ENCODE measurements around the gene CLIC5.

CLIC5 gene

DNA sequence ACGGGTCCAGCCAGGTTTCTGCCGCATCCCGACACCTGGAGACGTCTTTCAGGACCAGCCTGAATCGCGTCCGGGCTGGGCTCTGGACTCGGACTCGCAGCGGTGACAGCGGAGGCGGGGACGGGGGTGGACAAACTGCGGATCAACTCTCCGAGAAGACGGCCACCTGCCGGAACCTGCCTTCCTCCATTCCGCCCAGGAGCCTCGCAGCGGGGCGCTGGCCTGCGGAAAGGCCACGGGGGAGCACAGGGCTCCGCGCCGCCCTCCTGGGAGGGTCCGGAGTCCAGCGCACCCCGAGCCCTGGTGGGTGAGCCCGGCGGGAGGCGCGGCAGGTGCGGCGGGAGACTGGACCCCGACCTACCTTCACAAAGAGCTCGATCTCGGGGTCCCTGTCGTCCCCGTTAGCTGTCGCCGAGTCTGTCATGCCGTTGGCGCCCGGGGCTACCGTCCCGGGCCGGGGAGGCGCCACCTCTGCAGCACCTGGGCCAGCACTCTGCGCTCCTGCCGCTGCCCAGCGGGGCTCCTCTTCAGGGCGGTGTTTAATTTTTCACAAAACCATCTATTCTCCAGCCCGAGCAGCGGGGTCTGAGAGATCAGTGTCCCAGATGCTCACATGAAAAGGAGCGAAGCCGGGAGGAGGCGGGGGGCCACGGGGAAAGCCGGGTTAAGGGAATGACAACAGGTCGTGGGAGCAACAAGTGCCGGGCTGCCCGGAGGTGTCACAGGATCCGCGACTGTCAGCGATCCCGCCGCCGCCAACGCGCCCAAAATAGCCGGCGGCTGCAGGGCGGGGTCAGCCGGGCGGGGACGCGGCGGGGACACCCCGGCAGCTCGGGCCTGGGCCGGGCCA is at the start of gene CLIC5:
TSS of gene CLIC5 (minus strand) at position 742 of the 850 bp plus-strand sequence. CDS start at position 424, 318 bp downstream.
- Histone ChIP-seq H3K9me3 (ENCODE audit: control insufficient read depth in 2 of 2, low read length in 2 of 2) (no peaks in the 10 kb centered on the region), H3K27me3 (ENCODE audit: control insufficient read depth in 1 of 2, insufficient read depth in 2 of 2, low read length in 2 of 2) (peaks cover 21 to 42% of the 10 kb centered on the region in 2 donors), H3K4me1 (ENCODE audit: control insufficient read depth, insufficient read depth, low read length) (peaks cover 7% of the 10 kb centered on the region), H3K9ac (ENCODE audit: low read length in 2 of 2) (no peak within 1 kb of the TSS), H3K27ac (ENCODE audit: low read length) (no peak within 1 kb of the TSS), H3K4me3 (ENCODE audit: low read length in 2 of 2) (peak within 1 kb of the TSS; percentile 48 to 71), H3K36me3 (ENCODE audit: control insufficient read depth in 2 of 2, insufficient read depth in 2 of 2, low read length in 2 of 2) (no peaks in the 10 kb centered on the region)

DNA sequence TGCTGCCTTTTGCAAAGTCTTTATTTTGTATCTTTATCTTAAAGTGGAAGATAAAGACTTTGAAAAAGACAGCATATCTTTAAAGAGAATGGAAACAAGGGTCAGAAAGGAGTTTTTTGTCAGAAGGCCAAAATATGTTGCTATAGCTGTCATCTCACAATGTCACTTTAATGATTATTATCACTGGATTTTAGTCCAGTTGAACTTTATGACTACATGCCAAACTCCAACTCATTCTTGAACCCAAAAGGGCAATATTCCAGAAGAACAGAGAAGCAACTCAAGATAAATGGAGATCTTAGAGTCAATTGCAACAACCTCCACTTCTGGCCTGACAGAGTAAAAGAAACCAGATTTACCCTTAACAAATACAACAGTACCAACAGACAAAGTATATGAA is 47.3 kb upstream of the CLIC5 start:
- Histone ChIP-seq H3K27ac (ENCODE audit: low read length) (no peak overlapping the region), H3K9ac (ENCODE audit: low read length in 2 of 2) (no peak overlapping the region), H3K36me3 (ENCODE audit: control insufficient read depth in 2 of 2, insufficient read depth in 2 of 2, low read length in 2 of 2) (no peaks in the 10 kb centered on the region), H3K9me3 (ENCODE audit: control insufficient read depth in 2 of 2, low read length in 2 of 2) (no peaks in the 10 kb centered on the region), H3K27me3 (ENCODE audit: control insufficient read depth in 1 of 2, insufficient read depth in 2 of 2, low read length in 2 of 2) (no peaks in the 10 kb centered on the region), H3K4me1 (ENCODE audit: control insufficient read depth, insufficient read depth, low read length) (no peaks in the 10 kb centered on the region), H3K4me3 (ENCODE audit: low read length in 2 of 2) (no peak overlapping the region)

DNA sequence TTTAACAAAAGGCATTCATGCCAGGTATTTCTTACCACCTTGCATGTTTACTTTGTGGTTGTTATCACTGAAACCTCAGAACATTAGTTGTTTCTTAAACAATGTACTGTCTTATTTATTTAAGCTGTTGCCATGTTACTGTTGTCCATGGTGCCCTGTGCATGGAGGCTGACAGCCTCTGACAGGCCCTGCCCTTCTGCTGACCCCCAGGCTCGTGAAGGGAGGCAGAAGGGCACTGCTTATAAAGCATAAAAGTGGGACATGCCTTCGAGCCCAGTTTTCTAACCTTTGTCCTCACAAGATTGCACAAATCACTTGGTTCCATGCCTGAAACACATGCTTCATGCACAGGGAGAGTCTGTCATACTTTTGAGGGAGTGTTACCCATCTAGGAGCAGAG is 46.7 kb upstream of the CLIC5 start:
- peaks cover 0 to 2% of the 10 kb centered on the region in 2 donors for H3K27me3 ChIP-seq (ENCODE audit: control insufficient read depth in 1 of 2, insufficient read depth in 2 of 2, low read length in 2 of 2)
- H3K4me3 ChIP-seq (ENCODE audit: low read length in 2 of 2), result no peak overlapping the region
- no peaks in the 10 kb centered on the region for H3K4me1 ChIP-seq (ENCODE audit: control insufficient read depth, insufficient read depth, low read length)
- no peaks in the 10 kb centered on the region for H3K36me3 ChIP-seq (ENCODE audit: control insufficient read depth in 2 of 2, insufficient read depth in 2 of 2, low read length in 2 of 2)
- no peaks in the 10 kb centered on the region for H3K9me3 ChIP-seq (ENCODE audit: control insufficient read depth in 2 of 2, low read length in 2 of 2)
- no peak overlapping the region for H3K9ac ChIP-seq (ENCODE audit: low read length in 2 of 2)
- H3K27ac ChIP-seq (ENCODE audit: low read length), result no peak overlapping the region

DNA sequence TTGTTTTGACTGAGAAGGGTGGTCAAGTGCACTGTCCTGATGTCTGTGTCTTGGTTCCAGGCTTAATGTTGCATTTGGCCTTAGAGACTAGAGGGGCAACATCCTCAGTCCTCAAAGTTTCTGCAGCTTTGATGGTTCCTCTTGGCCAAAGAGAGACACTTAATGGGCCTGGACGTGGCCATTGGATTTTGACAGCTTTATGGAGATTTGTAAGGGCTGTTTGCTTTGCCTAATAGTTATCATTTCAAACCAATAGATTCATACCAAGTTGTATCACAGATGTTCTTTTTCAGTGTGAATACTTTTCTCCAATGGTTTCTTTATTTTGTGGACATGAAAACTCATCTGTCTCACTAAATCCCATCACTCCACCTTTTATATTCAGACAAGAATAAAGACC is 45.8 kb upstream of the CLIC5 start:
- H3K4me1 ChIP-seq (ENCODE audit: control insufficient read depth, insufficient read depth, low read length), result no peaks in the 10 kb centered on the region
- no peak overlapping the region for H3K9ac ChIP-seq (ENCODE audit: low read length in 2 of 2)
- no peak overlapping the region for H3K27ac ChIP-seq (ENCODE audit: low read length)
- peaks cover 0 to 2% of the 10 kb centered on the region in 2 donors for H3K27me3 ChIP-seq (ENCODE audit: control insufficient read depth in 1 of 2, insufficient read depth in 2 of 2, low read length in 2 of 2)
- no peaks in the 10 kb centered on the region for H3K9me3 ChIP-seq (ENCODE audit: control insufficient read depth in 2 of 2, low read length in 2 of 2)
- no peaks in the 10 kb centered on the region for H3K36me3 ChIP-seq (ENCODE audit: control insufficient read depth in 2 of 2, insufficient read depth in 2 of 2, low read length in 2 of 2)
- no peak overlapping the region for H3K4me3 ChIP-seq (ENCODE audit: low read length in 2 of 2)

DNA sequence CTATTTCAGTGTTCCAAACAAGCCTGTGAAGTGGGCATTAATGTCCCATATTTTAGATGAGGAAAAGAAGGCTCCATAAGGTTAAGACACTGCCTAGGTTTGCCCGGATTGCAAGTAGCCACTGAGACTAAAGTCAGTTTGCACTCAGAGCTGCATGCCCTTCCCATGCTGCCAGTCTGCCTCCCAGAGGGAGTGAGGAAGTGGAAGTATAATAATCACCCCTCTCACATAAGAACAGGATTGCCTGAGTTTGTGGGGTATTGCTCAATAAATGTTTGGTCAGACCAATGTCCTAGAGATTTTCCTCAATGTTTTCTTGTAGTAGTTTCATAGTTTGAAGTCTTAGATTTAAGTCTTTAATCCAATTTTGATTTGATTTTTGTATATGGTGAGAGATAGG is 43.9 kb upstream of the CLIC5 start:
- Histone ChIP-seq H3K9ac (ENCODE audit: low read length in 2 of 2) (no peak overlapping the region), H3K4me3 (ENCODE audit: low read length in 2 of 2) (no peak overlapping the region), H3K9me3 (ENCODE audit: control insufficient read depth in 2 of 2, low read length in 2 of 2) (no peaks in the 10 kb centered on the region), H3K36me3 (ENCODE audit: control insufficient read depth in 2 of 2, insufficient read depth in 2 of 2, low read length in 2 of 2) (no peaks in the 10 kb centered on the region), H3K27ac (ENCODE audit: low read length) (no peak overlapping the region), H3K27me3 (ENCODE audit: control insufficient read depth in 1 of 2, insufficient read depth in 2 of 2, low read length in 2 of 2) (peaks cover 0 to 2% of the 10 kb centered on the region in 2 donors), H3K4me1 (ENCODE audit: control insufficient read depth, insufficient read depth, low read length) (no peaks in the 10 kb centered on the region)

DNA sequence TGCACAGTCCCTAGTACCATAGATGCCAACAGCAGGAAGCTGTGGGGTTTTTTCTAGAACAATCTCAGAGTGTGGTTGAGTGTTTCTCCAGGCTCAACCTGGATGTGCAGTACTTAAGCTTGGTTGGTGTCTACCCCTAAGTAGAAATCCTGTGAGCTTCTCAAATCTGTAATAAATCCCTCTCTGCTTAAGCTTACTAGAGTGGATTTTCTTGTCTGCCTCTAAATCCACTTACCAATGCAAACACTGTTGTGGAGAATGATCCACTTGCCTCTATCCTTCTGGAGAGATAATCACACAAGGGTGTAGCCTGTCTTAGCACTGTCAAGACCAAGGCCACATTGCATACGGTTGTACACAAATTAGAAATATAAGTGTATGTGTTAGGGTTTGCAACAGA is 43.3 kb upstream of the CLIC5 start:
- Histone ChIP-seq H3K9me3 (ENCODE audit: control insufficient read depth in 2 of 2, low read length in 2 of 2) (no peaks in the 10 kb centered on the region), H3K27ac (ENCODE audit: low read length) (no peak overlapping the region), H3K4me3 (ENCODE audit: low read length in 2 of 2) (no peak overlapping the region), H3K36me3 (ENCODE audit: control insufficient read depth in 2 of 2, insufficient read depth in 2 of 2, low read length in 2 of 2) (no peaks in the 10 kb centered on the region), H3K9ac (ENCODE audit: low read length in 2 of 2) (no peak overlapping the region), H3K4me1 (ENCODE audit: control insufficient read depth, insufficient read depth, low read length) (no peaks in the 10 kb centered on the region), H3K27me3 (ENCODE audit: control insufficient read depth in 1 of 2, insufficient read depth in 2 of 2, low read length in 2 of 2) (peaks cover 0 to 2% of the 10 kb centered on the region in 2 donors)

DNA sequence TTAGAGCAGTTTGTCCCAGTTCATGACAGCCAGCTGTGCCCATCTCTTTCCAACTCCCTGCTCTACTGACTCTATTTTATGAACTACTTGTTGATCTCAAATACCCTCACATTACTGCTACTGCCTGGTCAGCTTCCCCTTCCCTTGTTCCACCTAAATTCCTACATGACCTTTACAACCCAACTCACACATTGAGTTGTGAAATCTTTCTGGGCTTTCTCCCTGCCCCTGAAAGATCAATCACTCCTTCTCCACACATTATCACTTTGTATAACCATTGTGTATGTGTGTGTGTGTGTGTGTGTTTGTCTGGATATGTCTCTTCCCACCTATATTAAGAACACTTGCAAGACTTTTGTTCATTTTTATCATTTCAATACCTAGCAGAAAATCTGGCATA is 42.1 kb upstream of the CLIC5 start:
- Histone ChIP-seq H3K4me3 (ENCODE audit: low read length in 2 of 2) (no peak overlapping the region), H3K9ac (ENCODE audit: low read length in 2 of 2) (no peak overlapping the region), H3K9me3 (ENCODE audit: control insufficient read depth in 2 of 2, low read length in 2 of 2) (no peaks in the 10 kb centered on the region), H3K36me3 (ENCODE audit: control insufficient read depth in 2 of 2, insufficient read depth in 2 of 2, low read length in 2 of 2) (no peaks in the 10 kb centered on the region), H3K27ac (ENCODE audit: low read length) (no peak overlapping the region), H3K4me1 (ENCODE audit: control insufficient read depth, insufficient read depth, low read length) (no peaks in the 10 kb centered on the region), H3K27me3 (ENCODE audit: control insufficient read depth in 1 of 2, insufficient read depth in 2 of 2, low read length in 2 of 2) (peaks cover 0 to 2% of the 10 kb centered on the region in 2 donors)

DNA sequence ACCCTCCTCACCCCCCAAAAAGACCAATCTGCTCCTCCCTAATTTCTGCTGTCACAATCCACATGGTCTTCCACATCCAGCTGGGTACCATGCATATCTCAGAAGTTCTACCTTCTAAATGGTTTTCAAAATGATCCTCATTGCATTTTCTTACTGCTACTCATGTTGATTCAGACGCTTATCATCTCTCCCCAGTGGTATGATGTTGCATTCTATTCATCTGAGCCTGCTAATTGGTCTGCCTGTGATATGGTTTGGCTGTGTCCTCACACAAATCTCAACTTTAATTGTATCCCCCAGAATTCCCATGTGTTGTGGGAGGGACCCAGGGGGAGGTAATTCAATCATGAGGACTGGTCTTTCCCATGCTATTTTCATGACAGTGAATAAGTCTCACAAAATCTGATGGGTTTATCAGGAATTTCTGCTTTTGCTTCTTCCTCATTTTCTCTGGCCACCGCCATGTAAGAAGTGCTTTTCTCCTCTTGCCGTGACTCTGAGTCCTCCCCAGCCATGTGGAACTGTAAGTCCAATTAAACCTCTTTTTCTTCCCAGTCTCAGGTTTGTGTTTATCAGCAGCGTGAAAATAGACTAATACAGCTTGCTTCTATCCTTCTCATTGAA is 41.4 kb upstream of the CLIC5 start:
- Histone ChIP-seq H3K27me3 (ENCODE audit: control insufficient read depth in 1 of 2, insufficient read depth in 2 of 2, low read length in 2 of 2) (peaks cover 0 to 2% of the 10 kb centered on the region in 2 donors), H3K9me3 (ENCODE audit: control insufficient read depth in 2 of 2, low read length in 2 of 2) (no peaks in the 10 kb centered on the region), H3K36me3 (ENCODE audit: control insufficient read depth in 2 of 2, insufficient read depth in 2 of 2, low read length in 2 of 2) (no peaks in the 10 kb centered on the region), H3K9ac (ENCODE audit: low read length in 2 of 2) (no peak overlapping the region), H3K4me1 (ENCODE audit: control insufficient read depth, insufficient read depth, low read length) (no peaks in the 10 kb centered on the region), H3K27ac (ENCODE audit: low read length) (no peak overlapping the region), H3K4me3 (ENCODE audit: low read length in 2 of 2) (no peak overlapping the region)

DNA sequence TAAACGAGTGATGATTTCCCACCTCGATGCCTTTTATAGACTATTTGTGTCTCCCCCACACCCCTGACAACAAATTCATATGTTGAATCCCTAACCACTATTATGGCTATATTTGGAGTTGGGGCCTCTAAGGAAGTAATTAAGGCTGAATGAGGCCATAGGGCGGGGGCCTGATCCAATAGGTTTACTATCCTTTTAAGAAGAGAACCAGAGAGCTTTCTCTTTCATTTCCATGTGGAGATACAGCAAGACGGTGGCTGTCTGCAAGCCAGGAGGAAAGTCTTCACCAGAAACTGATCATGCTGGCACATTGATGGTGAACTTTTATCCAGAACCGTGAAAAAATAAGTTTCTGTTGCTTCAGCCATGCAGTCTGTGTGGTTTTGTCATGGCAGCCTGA is 38.9 kb upstream of the CLIC5 start:
- no peak overlapping the region for H3K4me3 ChIP-seq (ENCODE audit: low read length in 2 of 2)
- no peak overlapping the region for H3K27ac ChIP-seq (ENCODE audit: low read length)
- no peaks in the 10 kb centered on the region for H3K36me3 ChIP-seq (ENCODE audit: control insufficient read depth in 2 of 2, insufficient read depth in 2 of 2, low read length in 2 of 2)
- no peaks in the 10 kb centered on the region for H3K9me3 ChIP-seq (ENCODE audit: control insufficient read depth in 2 of 2, low read length in 2 of 2)
- H3K9ac ChIP-seq (ENCODE audit: low read length in 2 of 2), result no peak overlapping the region
- H3K4me1 ChIP-seq (ENCODE audit: control insufficient read depth, insufficient read depth, low read length), result no peaks in the 10 kb centered on the region
- H3K27me3 ChIP-seq (ENCODE audit: control insufficient read depth in 1 of 2, insufficient read depth in 2 of 2, low read length in 2 of 2), result peaks cover 0 to 2% of the 10 kb centered on the region in 2 donors

DNA sequence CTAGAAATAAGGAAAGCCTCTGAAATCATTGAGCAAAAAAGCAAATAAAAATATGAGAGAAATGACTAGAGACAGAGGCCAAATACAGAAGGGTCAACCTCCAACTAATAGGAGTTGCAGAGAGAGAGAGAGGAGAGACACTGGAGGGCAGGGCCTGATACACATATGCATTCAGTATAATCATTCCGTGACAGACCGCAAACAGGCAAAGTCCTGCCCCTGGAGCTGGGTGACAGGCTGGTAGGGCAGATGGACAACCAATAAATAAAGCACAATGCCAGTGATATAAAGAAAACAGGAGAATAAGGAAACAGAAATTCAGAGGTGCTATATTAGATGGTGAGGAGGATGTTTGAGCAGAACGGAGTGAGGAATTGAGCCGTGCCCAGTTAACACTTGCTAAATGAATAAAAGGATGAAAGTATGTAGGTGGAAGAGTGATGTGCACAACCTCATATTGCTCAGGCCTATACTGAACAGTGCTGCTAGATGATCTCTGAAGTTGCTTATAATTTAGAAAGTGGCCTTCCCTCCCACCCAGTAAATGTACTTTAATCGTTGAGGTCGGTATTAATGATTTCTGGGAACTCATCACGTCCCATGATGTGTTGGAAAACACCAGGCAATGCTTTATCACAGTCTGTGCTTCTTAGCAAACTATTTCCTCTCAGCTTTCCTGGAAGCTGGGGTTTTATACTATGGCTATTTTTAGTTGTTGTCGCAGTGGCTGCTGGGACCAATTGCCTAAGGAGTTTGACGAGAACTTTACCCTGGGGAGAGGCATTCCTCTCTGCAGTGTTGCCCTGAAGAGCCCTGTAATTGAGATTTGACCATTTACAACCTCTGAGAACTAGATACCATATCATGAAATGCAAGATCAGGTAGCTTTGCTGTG is 37.6 kb upstream of the CLIC5 start:
- Histone ChIP-seq H3K9ac (ENCODE audit: low read length in 2 of 2) (no peak overlapping the region), H3K4me1 (ENCODE audit: control insufficient read depth, insufficient read depth, low read length) (no peaks in the 10 kb centered on the region), H3K27ac (ENCODE audit: low read length) (peak overlapping the region; percentile 6), H3K9me3 (ENCODE audit: control insufficient read depth in 2 of 2, low read length in 2 of 2) (no peaks in the 10 kb centered on the region), H3K4me3 (ENCODE audit: low read length in 2 of 2) (no peak overlapping the region), H3K27me3 (ENCODE audit: control insufficient read depth in 1 of 2, insufficient read depth in 2 of 2, low read length in 2 of 2) (peaks cover 0 to 2% of the 10 kb centered on the region in 2 donors), H3K36me3 (ENCODE audit: control insufficient read depth in 2 of 2, insufficient read depth in 2 of 2, low read length in 2 of 2) (no peaks in the 10 kb centered on the region)

Data from stomach smooth muscle (tissue), 2 donors.